ENCODE measurements around the gene KMT2C. TPM values are rescaled to one million over a fixed set of nuclear protein-coding genes. Genes with fewer than 3 reads are reported as not detected.

KMT2C gene
- total and polyA plus RNA-seq, 2 experiments from 2014 or later: 7.2 to 14.2 TPM

DNA sequence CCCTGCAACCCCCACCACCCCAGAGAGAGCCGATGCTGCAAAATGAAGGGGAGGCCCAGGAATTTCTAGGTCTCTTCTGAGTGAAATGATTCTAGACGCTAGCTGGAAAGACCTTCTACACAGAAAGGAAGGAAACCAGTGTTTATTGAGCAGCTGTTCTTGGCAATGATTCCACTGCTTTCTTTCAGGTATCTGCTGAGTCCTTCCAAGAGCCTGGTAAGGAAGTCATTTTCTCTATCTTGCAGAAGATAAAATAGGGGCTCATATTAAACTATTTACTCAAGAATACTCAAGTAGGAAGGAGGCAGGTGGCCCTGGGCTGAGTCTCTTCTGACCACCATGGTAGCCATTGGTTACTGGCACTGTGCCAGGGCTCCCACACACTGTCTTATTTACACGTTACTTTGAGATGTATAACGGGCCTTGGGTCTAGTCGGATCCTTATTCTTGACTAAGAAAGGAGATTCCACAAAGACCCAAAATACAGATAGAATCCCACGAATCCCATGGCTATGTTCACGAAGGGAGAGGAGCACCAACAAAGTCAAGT is 298.3 kb downstream of the KMT2C start:
- no peak overlapping the region for H3K4me2 ChIP-seq (ENCODE audit: unreplicated experiment)
- no peak for DNase-seq

GRCh38 chr7:152136686-152137085 is 299.1 kb downstream of the KMT2C start:
- no peaks in the 10 kb centered on the region for H3K9me2 ChIP-seq (ENCODE audit: insufficient read depth)
- H3K79me2 ChIP-seq (ENCODE audit: insufficient read depth): no peaks in the 10 kb centered on the region
- no peak overlapping the region for H3K4me3 ChIP-seq
- TF ChIP-seq EZH2phosphoT487 (IDR thresholded peaks at IDR 0.05; ENCODE audit: insufficient read depth, low read depth): no peak
- no peak for TF ChIP-seq EZH2 (IDR thresholded peaks at IDR 0.05; ENCODE audit: insufficient read depth, poor library complexity, severe bottlenecking)
- H3K27me3 ChIP-seq (replicated peaks; ENCODE audit: insufficient read depth): no peaks in the 10 kb centered on the region
- H3K4me1 ChIP-seq (ENCODE audit: insufficient read depth): no peaks in the 10 kb centered on the region
- peaks cover 14% of the 10 kb centered on the region; the same call in 1 of the 2 replicates for H3F3A ChIP-seq (ENCODE audit: insufficient read depth)
- no peaks in the 10 kb centered on the region for H3K9me3 ChIP-seq (ENCODE audit: low read depth)
- H3K36me3 ChIP-seq (ENCODE audit: low read depth): peaks cover 31% of the 10 kb centered on the region
- DNase-seq: no peak
- no peak overlapping the region for H3K4me2 ChIP-seq (ENCODE audit: unreplicated experiment)
- 75 to 79% methylated on average over 9 of the region's 9 CpGs for WGBS, 2 experiments (ENCODE audit: low coverage in 1 of 2, low lambda C conversion rate in 2 of 2, missing lambda C conversion rate in 2 of 2)
- H2AFZ ChIP-seq: no peak overlapping the region
- in situ Hi-C loops (cut with MboI): no loop called here
- H3K27ac ChIP-seq: no peak overlapping the region
- no peaks in the 10 kb centered on the region for H4K20me1 ChIP-seq (ENCODE audit: insufficient read depth)
- H3K9ac ChIP-seq: no peak overlapping the region

More for the DNA sequence above, 298.3 kb downstream of the KMT2C start:
- Histone ChIP-seq H3K4me3 (no peak overlapping the region), H2AFZ (no peak overlapping the region), H3K4me1 (ENCODE audit: insufficient read depth) (no peaks in the 10 kb centered on the region), H3K9me3 (ENCODE audit: low read depth) (no peaks in the 10 kb centered on the region), H3K27ac (no peak overlapping the region), H3F3A (ENCODE audit: insufficient read depth) (peaks cover 14% of the 10 kb centered on the region; the same call in 1 of the 2 replicates), H3K9ac (no peak overlapping the region), H3K79me2 (ENCODE audit: insufficient read depth) (no peaks in the 10 kb centered on the region), H3K27me3 (replicated peaks; ENCODE audit: insufficient read depth) (no peaks in the 10 kb centered on the region), H3K9me2 (ENCODE audit: insufficient read depth) (no peaks in the 10 kb centered on the region), H4K20me1 (ENCODE audit: insufficient read depth) (no peaks in the 10 kb centered on the region), H3K36me3 (ENCODE audit: low read depth) (peaks cover 39% of the 10 kb centered on the region)
- TF ChIP-seq EZH2 (IDR thresholded peaks at IDR 0.05; ENCODE audit: insufficient read depth, poor library complexity, severe bottlenecking): no peak
- TF ChIP-seq EZH2phosphoT487 (IDR thresholded peaks at IDR 0.05; ENCODE audit: insufficient read depth, low read depth): no peak
- in situ Hi-C loops (cut with MboI): no loop called here
- WGBS, 2 experiments (ENCODE audit: low coverage in 1 of 2, low lambda C conversion rate in 2 of 2, missing lambda C conversion rate in 2 of 2): 74 to 78% methylated on average over 7 of the region's 7 CpGs

DNA sequence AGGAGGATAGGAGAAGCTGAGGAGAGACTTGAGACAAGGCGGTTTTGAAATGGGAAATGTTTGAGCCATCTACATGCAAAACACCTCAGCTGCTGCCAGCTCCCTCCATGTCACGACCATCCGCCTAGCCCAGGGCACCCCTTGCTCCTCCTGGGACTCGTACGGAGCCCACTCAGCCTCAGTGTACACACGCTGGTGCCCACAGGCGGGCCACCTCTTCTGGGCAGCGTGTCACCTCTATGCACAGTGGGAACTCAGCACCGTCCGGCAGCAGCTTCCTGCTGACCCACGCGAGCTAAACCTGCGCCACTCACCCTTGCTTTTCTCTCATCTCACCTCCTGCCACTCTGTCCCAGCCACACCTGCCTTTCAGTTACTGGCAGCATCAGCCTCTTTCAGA is 302.0 kb downstream of the KMT2C start:
- Histone ChIP-seq H3K27me3 (replicated peaks; ENCODE audit: insufficient read depth) (no peaks in the 10 kb centered on the region), H2AFZ (no peak overlapping the region), H3K4me1 (ENCODE audit: insufficient read depth) (no peaks in the 10 kb centered on the region), H3K9me3 (ENCODE audit: low read depth) (no peaks in the 10 kb centered on the region), H3K36me3 (ENCODE audit: low read depth) (peaks cover 16% of the 10 kb centered on the region; the same call in 1 of the 2 replicates), H3K4me3 (no peak overlapping the region), H3K27ac (no peak overlapping the region), H3K9ac (no peak overlapping the region), H4K20me1 (ENCODE audit: insufficient read depth) (no peaks in the 10 kb centered on the region), H3F3A (ENCODE audit: insufficient read depth) (peaks cover 14% of the 10 kb centered on the region), H3K4me2 (ENCODE audit: unreplicated experiment) (no peak overlapping the region), H3K9me2 (ENCODE audit: insufficient read depth) (no peaks in the 10 kb centered on the region), H3K79me2 (ENCODE audit: insufficient read depth) (no peaks in the 10 kb centered on the region)
- no peak for DNase-seq
- TF ChIP-seq EZH2 (IDR thresholded peaks at IDR 0.05; ENCODE audit: insufficient read depth, poor library complexity, severe bottlenecking) (no peak), EZH2phosphoT487 (IDR thresholded peaks at IDR 0.05; ENCODE audit: insufficient read depth, low read depth) (no peak)
- in situ Hi-C loops (cut with MboI): no loop called here
- WGBS, 2 experiments (ENCODE audit: low coverage in 1 of 2, low lambda C conversion rate in 2 of 2, missing lambda C conversion rate in 2 of 2): 97 to 98% methylated on average over 13 of the region's 13 CpGs

DNA sequence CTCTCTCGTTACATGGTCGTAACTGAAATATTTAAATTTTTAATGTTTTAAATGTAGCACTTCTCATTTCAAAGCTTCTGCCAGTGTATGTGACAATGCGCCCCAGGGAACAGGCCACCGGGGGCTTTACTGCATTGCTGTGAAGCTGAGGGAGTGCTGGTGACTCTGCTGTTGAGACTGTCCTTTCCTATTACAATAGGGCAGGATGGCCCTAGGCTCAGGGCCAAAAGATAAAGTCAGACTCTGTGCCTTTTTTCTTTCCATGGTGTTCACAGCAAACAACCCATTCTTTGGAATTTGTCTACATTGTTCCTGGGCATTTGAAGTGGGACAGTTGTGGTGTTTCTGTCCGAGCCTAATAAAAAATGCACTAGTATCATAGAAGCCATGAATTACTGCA is 303.0 kb downstream of the KMT2C start:
- Histone ChIP-seq H3K9me3 (ENCODE audit: low read depth) (no peaks in the 10 kb centered on the region), H3K79me2 (ENCODE audit: insufficient read depth) (no peaks in the 10 kb centered on the region), H3K36me3 (ENCODE audit: low read depth) (peaks cover 11% of the 10 kb centered on the region; the same call in 1 of the 2 replicates), H3K4me2 (ENCODE audit: unreplicated experiment) (no peak overlapping the region), H3F3A (ENCODE audit: insufficient read depth) (peaks cover 14% of the 10 kb centered on the region), H3K4me1 (ENCODE audit: insufficient read depth) (no peaks in the 10 kb centered on the region), H3K27ac (no peak overlapping the region), H4K20me1 (ENCODE audit: insufficient read depth) (no peaks in the 10 kb centered on the region), H3K9me2 (ENCODE audit: insufficient read depth) (no peaks in the 10 kb centered on the region), H2AFZ (no peak overlapping the region), H3K9ac (no peak overlapping the region), H3K27me3 (replicated peaks; ENCODE audit: insufficient read depth) (no peaks in the 10 kb centered on the region), H3K4me3 (no peak overlapping the region)
- DNase-seq: no peak
- WGBS, 2 experiments (ENCODE audit: low coverage in 1 of 2, low lambda C conversion rate in 2 of 2, missing lambda C conversion rate in 2 of 2): 80 to 85% methylated on average over 5 of the region's 5 CpGs
- TF ChIP-seq EZH2 (IDR thresholded peaks at IDR 0.05; ENCODE audit: insufficient read depth, poor library complexity, severe bottlenecking) (no peak), EZH2phosphoT487 (IDR thresholded peaks at IDR 0.05; ENCODE audit: insufficient read depth, low read depth) (no peak)
- in situ Hi-C loops (cut with MboI): no loop called here
